Esophagus muscularis mucosa (tissue), 4 donors: ENCODE data around the gene KMT2E.

Experiments
- CTCF ChIP-seq, 3 experiments: fragments of 200-600 bp in 2 of 3; fragments of 450-650 bp in 1 of 3; sonication (generic) in 2 of 3; IDR thresholded peaks; one replicate each; pipeline ENCODE4 v1.5.1; 2017 to 2019; ENCODE audit warnings: antibody characterized with exemption in 3 of 3, mild to moderate bottlenecking in 2 of 3, moderate library complexity in 1 of 3
- EP300 ChIP-seq: sonication (generic); formaldehyde crosslinking; IDR thresholded peaks from one replicate; pipeline ENCODE4 v1.6.1; 2017; ENCODE audit warnings: antibody characterized with exemption
- POLR2AphosphoS5 ChIP-seq, 2 donors: sonication (generic); formaldehyde crosslinking; IDR thresholded peaks; one replicate each; pipeline ENCODE4 v1.6.1; 2017; ENCODE audit warnings: antibody characterized with exemption in 2 of 2

- TF ChIP-seq EP300 (no peak), POLR2AphosphoS5 (IDR thresholded peaks at IDR 0.05) (no peak), CTCF (IDR thresholded peaks at IDR 0.05) (no peak)
Observed at GRCh38 chr7:105131033-105131656, 117.1 kb downstream of the KMT2E start.
